GM23248 (cell line): ENCODE data around the gene QDPR.

ENCODE experiments used
- EZH2 ChIP-seq: fragments of 200-600 bp; sonication (generic); IDR thresholded peaks from 2 replicates; pipeline ENCODE4 v1.6.1; 2018; ENCODE audit warnings: antibody characterized with exemption, mild to moderate bottlenecking; ENCODE audit not compliant: insufficient read depth, poor library complexity, severe bottlenecking
- EZH2phosphoT487 ChIP-seq: fragments of 200-600 bp; sonication (generic); IDR thresholded peaks from 2 replicates; pipeline ENCODE4 v1.6.1; 2018; ENCODE audit warnings: antibody characterized with exemption, moderate library complexity, mild to moderate bottlenecking, low read depth; ENCODE audit not compliant: insufficient read depth

GRCh38 chr4:17546222-17546621 is 34.3 kb upstream of the QDPR start:
- TF ChIP-seq EZH2 (no peak), EZH2phosphoT487 (no peak)
